Measurements from ENCODE around the gene GAREM2. TPM values are rescaled to one million over a fixed set of nuclear protein-coding genes. Genes with fewer than 3 reads are reported as not detected.

GAREM2 gene
- total and polyA plus RNA-seq, 12 donors = 0.55 to 2.5 (median 1.1) TPM; not detected in 1

DNA sequence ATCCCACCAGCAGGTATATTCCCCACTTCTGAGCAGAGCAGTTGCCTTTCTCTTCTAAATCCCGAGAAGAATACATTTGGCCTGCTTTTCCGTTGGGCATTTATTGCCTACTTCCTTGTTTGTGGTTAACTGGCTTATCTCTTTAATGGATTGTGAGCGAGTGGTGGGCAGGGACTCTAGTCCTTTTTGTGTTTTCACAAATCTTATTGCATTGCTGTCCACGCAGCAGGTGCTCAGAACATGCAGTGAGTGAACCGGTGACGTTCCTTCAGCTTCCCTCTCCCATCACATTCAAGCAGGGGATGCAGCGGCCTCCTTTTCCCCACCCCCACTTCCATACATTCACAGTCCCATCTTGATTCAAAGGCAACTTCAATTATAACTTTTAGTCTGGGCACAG, 28.9 kb upstream of the GAREM2 start:
- WGBS, 4 donors = 57 to 67% (median 62%) methylated on average over 7 of the region's 7 CpGs
- H3K4me3 ChIP-seq = no peak overlapping the region
- no peaks in the 10 kb centered on the region for H3K9me3 ChIP-seq (replicated peaks in 1 of 3)

DNA sequence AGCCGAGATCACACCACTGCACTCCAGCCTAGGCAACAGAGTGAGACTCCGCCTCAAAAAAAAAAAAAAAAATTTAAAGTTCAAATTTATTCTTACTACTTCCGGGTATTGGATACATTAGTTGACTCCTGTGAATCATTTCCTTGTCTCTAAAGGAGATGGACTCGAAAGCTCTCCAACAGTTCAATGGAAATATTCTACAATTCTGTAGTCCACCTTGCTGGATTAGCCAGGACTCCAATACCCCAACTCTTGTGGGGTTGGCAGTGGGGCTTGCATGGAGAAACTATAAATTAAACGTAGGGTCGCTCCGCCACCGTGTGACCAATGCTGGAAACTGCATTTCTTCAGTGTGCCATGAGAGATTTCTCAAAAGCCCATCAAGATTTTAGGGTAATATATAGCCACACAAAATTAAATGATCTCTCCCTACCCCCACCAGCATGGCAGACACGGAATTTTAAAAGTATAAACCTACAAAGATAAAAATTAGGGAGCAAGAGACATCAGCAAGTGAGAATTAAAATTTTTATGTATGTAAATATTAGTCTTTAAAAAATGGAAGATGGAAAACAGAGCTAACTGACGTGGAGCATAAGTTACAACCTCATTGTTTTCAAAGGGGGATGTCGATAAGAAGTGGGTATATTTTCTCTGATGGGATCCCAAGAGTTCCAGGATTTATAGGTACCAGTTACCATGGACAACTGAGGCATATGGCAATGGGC, 27.8 kb upstream of the GAREM2 start:
- TF ChIP-seq, protein P1, sequence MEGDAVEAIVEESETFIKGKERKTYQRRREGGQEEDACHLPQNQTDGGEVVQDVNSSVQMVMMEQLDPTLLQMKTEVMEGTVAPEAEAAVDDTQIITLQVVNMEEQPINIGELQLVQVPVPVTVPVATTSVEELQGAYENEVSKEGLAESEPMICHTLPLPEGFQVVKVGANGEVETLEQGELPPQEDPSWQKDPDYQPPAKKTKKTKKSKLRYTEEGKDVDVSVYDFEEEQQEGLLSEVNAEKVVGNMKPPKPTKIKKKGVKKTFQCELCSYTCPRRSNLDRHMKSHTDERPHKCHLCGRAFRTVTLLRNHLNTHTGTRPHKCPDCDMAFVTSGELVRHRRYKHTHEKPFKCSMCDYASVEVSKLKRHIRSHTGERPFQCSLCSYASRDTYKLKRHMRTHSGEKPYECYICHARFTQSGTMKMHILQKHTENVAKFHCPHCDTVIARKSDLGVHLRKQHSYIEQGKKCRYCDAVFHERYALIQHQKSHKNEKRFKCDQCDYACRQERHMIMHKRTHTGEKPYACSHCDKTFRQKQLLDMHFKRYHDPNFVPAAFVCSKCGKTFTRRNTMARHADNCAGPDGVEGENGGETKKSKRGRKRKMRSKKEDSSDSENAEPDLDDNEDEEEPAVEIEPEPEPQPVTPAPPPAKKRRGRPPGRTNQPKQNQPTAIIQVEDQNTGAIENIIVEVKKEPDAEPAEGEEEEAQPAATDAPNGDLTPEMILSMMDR (IDR thresholded peaks at IDR 0.05) = peak; percentile 48 to 89 (median 82)
- TF ChIP-seq POLR2A (IDR thresholded peaks at IDR 0.05) = no peak
- peak; percentile 45 to 83 (median 59) for DNase-seq
- 19 to 22% (median 21%) methylated on average over 11 of the region's 11 CpGs for WGBS, 4 donors
- no peak overlapping the region for H3K27ac ChIP-seq
- no peaks in the 10 kb centered on the region for H3K36me3 ChIP-seq (replicated peaks in 1 of 2)
- no peaks in the 10 kb centered on the region for H3K4me1 ChIP-seq (replicated peaks in 1 of 2)
- H3K4me3 ChIP-seq = peak overlapping the region in 1 of 4 donors; percentile 18
- H3K27me3 ChIP-seq = no peaks in the 10 kb centered on the region
- intact Hi-C loops (cut with DNase I) = loop anchor here (5.0 kb wide), 4 partner anchors 58 to 193 kb away; no protein-coding TSS in a partner anchor
- H3K9me3 ChIP-seq (replicated peaks in 1 of 3) = no peaks in the 10 kb centered on the region

More for the DNA sequence above, 28.9 kb upstream of the GAREM2 start:
- no peaks in the 10 kb centered on the region for H3K27me3 ChIP-seq
- intact Hi-C loops (cut with DNase I) = loop anchor here in 1 of 2 donors (5.0 kb wide), 1 partner anchor 157 kb away; no protein-coding TSS in a partner anchor
- no peaks in the 10 kb centered on the region for H3K36me3 ChIP-seq (replicated peaks in 1 of 2)
- no peaks in the 10 kb centered on the region for H3K4me1 ChIP-seq (replicated peaks in 1 of 2)
- TF ChIP-seq, protein P1 (IDR thresholded peaks at IDR 0.05) = no peak
- H3K27ac ChIP-seq = no peak overlapping the region
- DNase-seq = no peak

DNA sequence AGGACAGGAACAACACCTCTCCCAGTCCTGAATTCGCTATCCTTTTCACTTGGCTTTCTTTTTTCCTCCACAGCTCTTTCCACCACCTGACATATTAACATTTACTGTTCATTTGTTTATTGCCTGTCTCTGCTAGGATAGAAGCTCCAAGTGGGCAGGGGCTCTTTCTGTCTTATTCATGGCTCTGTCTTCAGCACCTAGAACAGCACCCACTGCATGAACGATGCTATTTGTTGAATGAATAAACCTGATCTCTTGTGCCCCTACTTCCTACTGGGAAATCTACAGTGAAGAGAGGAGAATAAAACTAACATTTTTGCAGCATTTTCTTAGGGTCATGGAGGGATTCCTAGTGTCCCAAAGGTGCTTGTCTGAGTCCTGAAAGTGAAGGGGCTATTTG, 24.4 kb upstream of the GAREM2 start:
- no peaks in the 10 kb centered on the region for H3K36me3 ChIP-seq (replicated peaks in 1 of 2)
- TF ChIP-seq POLR2A (IDR thresholded peaks at IDR 0.05) = no peak
- TF ChIP-seq, protein P1 (IDR thresholded peaks at IDR 0.05) = no peak
- intact Hi-C loops (cut with DNase I) = loop anchor here (5.0 kb wide), 3 partner anchors 61 to 196 kb away; no protein-coding TSS in a partner anchor
- H3K27ac ChIP-seq = no peak overlapping the region
- no peaks in the 10 kb centered on the region for H3K9me3 ChIP-seq (replicated peaks in 1 of 3)
- H3K27me3 ChIP-seq = no peaks in the 10 kb centered on the region
- 33 to 50% (median 41%) methylated on average over 2 of the region's 2 CpGs for WGBS, 4 donors
- no peak for DNase-seq
- H3K4me1 ChIP-seq (replicated peaks in 1 of 2) = no peaks in the 10 kb centered on the region
- no peak overlapping the region for H3K4me3 ChIP-seq

DNA sequence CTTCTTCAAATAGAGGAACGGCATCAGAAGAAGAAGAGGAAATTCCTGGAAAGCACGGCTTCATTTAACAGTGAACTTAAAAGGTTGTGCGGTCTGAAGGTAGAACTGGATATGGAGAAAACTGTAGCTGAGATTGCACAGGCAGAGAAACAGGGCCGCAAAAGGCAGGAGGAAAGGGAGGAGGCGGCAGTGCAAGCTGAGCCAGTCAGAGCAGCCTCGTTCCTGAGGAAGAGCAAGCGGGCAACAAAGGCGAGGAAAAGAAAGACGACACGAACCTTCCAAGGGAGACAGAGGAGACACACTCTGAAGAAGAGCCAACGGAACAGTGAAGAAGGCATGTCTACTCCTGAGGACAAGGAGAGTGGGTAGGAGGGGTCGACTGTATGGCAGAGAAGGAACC, 22.6 kb upstream of the GAREM2 start:
- Histone ChIP-seq H3K4me1 (replicated peaks in 1 of 2) (no peaks in the 10 kb centered on the region), H3K4me3 (no peak overlapping the region), H3K9me3 (replicated peaks in 1 of 3) (peaks cover 0 to 5% (median 0%) of the 10 kb centered on the region in 3 donors), H3K36me3 (replicated peaks in 1 of 2) (no peaks in the 10 kb centered on the region), H3K27ac (no peak overlapping the region), H3K27me3 (no peaks in the 10 kb centered on the region)
- WGBS, 4 donors = 72 to 79% (median 77%) methylated on average over 12 of the region's 12 CpGs
- DNase-seq = no peak
- no peak for TF ChIP-seq POLR2A (IDR thresholded peaks at IDR 0.05)
- TF ChIP-seq, protein P1 (IDR thresholded peaks at IDR 0.05) = no peak
- intact Hi-C loops (cut with DNase I) = no loop called here

Measured in adrenal gland (tissue), 12 donors.